GM12878 (cell line): ENCODE data around the gene GABBR2.

Experiments used
- JUND ChIP-seq: IDR thresholded peaks from 2 replicates; pipeline ENCODE4 v1.6.1; 2012; ENCODE audit warnings: low read depth, mild to moderate bottlenecking, low read length, improper control_type of control experiment, moderate library complexity
- MYB ChIP-seq: fragments of 150-350 bp; IDR thresholded peaks from 2 replicates; pipeline ENCODE4 v1.6.1; 2014; ENCODE audit warnings: mild to moderate bottlenecking, low read depth, low read length, borderline replicate concordance
- POLR2A ChIP-seq: IDR thresholded peaks from 2 replicates; pipeline ENCODE4 v1.6.1; 2011; ENCODE audit warnings: low read depth, mild to moderate bottlenecking, low read length
- POLR2AphosphoS2 ChIP-seq: IDR thresholded peaks from 2 replicates; pipeline ENCODE4 v1.6.1; 2011; ENCODE audit warnings: low read depth, mild to moderate bottlenecking, low read length, improper control_type of control experiment, moderate library complexity
- SRF ChIP-seq, 2 experiments: IDR thresholded peaks; 2 replicates each; pipeline ENCODE4 v1.6.1; 2011; ENCODE audit warnings: low read depth in 2 of 2, low read length in 2 of 2, mild to moderate bottlenecking in 1 of 2, moderate library complexity in 1 of 2
- TCF7 ChIP-seq: IDR thresholded peaks from 2 replicates; pipeline ENCODE4 v1.6.1; 2014; ENCODE audit warnings: antibody characterized with exemption, borderline replicate concordance
- ZNF207 ChIP-seq: fragments of 450-650 bp; IDR thresholded peaks from 2 replicates; pipeline ENCODE4 v1.6.1; 2014; ENCODE audit warnings: antibody characterized with exemption, mild to moderate bottlenecking, borderline replicate concordance
- ZNF274 ChIP-seq: IDR thresholded peaks from one replicate; pipeline ENCODE4 v1.8.0; 2011; ENCODE audit not compliant: insufficient read length, insufficient read depth
- TF ChIP-seq, protein P1 (sequence below): IDR thresholded peaks from 2 replicates; pipeline ENCODE4 v1.6.1; 2011; ENCODE audit warnings: low read depth, low read length, improper control_type of control experiment, borderline replicate concordance

- no peak for TF ChIP-seq POLR2A
- TF ChIP-seq JUND, result no peak
- no peak for TF ChIP-seq ZNF207
- TF ChIP-seq, protein P1, sequence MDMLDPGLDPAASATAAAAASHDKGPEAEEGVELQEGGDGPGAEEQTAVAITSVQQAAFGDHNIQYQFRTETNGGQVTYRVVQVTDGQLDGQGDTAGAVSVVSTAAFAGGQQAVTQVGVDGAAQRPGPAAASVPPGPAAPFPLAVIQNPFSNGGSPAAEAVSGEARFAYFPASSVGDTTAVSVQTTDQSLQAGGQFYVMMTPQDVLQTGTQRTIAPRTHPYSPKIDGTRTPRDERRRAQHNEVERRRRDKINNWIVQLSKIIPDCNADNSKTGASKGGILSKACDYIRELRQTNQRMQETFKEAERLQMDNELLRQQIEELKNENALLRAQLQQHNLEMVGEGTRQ, result no peak
- no peak for TF ChIP-seq SRF (IDR thresholded peaks at IDR 0.05; ENCODE audit: low read depth in 2 of 2, low read length in 2 of 2)
- TF ChIP-seq TCF7, result no peak
- TF ChIP-seq MYB, result no peak
- no peak for TF ChIP-seq ZNF274
- no peak for TF ChIP-seq POLR2AphosphoS2
Measured at GRCh38 chr9:98471185-98471584, 237.6 kb downstream of the GABBR2 start.
